SK-N-SH (cell line): ENCODE data around the gene PLA2G4E. TPM values are rescaled to one million over a fixed set of nuclear protein-coding genes. Genes with fewer than 3 reads are reported as not detected.

Source experiments
- CTCF ChIA-PET: fragments of 300-600, 350-600 bp; formaldehyde crosslinking; extraction: SDS; loops from one replicate; lab custom pipeline; 2021; lab: Yijun Ruan, JAX
- POLR2A ChIA-PET: fragments of 350-600 bp; sonication (Branson Sonifier 250); formaldehyde crosslinking; extraction: SDS; loops from one replicate; lab custom pipeline; 2020; ENCODE audit warnings: antibody characterized with exemption, inconsistent platforms; lab: Yijun Ruan, JAX
- DNase-seq: peaks from one replicate; pipeline ENCODE4 v3.0.0; 2012
- H2AFZ ChIP-seq: fragments of 200-600 bp; sonication (generic); 2 replicates; pipeline ENCODE4 v1.8.1; 2016; ENCODE audit warnings: antibody characterized with exemption, mild to moderate bottlenecking, low read depth
- H3F3A ChIP-seq: fragments of 200-600 bp; sonication (generic); replicated peaks from 2 replicates; pipeline ENCODE3; 2016; ENCODE audit warnings: antibody characterized with exemption, mild to moderate bottlenecking; ENCODE audit not compliant: insufficient read depth
- H3K27ac ChIP-seq, 2 experiments: fragments of 200-500 bp in 1 of 2; fragments of 200-600 bp in 1 of 2; sonication (Bioruptor generic) in 1 of 2; sonication (generic), shearing (Covaris generic) in 1 of 2; 2 replicates each; pipeline versions ENCODE4 v1.5.1 to v1.6.1; 2014 to 2016; ENCODE audit warnings: low read depth in 2 of 2, inconsistent platforms in 1 of 2, low read length in 1 of 2, mild to moderate bottlenecking in 1 of 2, mixed read lengths in 1 of 2
- H3K27me3 ChIP-seq: fragments of 200-600 bp; sonication (generic), shearing (Covaris generic); 2 replicates; pipeline ENCODE4 v1.6.1; 2016; ENCODE audit warnings: mixed run types; ENCODE audit not compliant: insufficient read depth
- H3K36me3 ChIP-seq, 2 experiments: fragments of 200-500 bp in 1 of 2; fragments of 200-600 bp in 1 of 2; sonication (Bioruptor generic) in 1 of 2; sonication (generic) in 1 of 2; replicated peaks in 1 of 2; 2 replicates each; pipeline versions ENCODE3 to v1.5.1; 2014 to 2016; ENCODE audit warnings: low read length in 1 of 2, mild to moderate bottlenecking in 1 of 2; ENCODE audit not compliant: insufficient read depth in 2 of 2, control insufficient read depth in 1 of 2
- H3K4me1 ChIP-seq, 2 experiments: fragments of 200-500 bp in 1 of 2; fragments of 200-600 bp in 1 of 2; sonication (Bioruptor generic) in 1 of 2; sonication (generic), shearing (Covaris generic) in 1 of 2; 2 replicates each; pipeline versions ENCODE4 v1.5.1 to v1.6.1; 2014 to 2016; ENCODE audit warnings: low read depth in 1 of 2, low read length in 1 of 2, mixed run types in 1 of 2; ENCODE audit not compliant: insufficient read depth in 2 of 2, control insufficient read depth in 1 of 2
- H3K4me2 ChIP-seq: fragments of 200-600 bp; sonication (generic), shearing (Covaris generic); 2 replicates; pipeline ENCODE4 v1.6.1; 2017; ENCODE audit warnings: mixed run types
- H3K4me3 ChIP-seq, 2 experiments: fragments of 200-500 bp in 1 of 2; fragments of 200-600 bp in 1 of 2; sonication (Bioruptor generic) in 1 of 2; sonication (generic), shearing (Covaris generic) in 1 of 2; 2 replicates each; pipeline versions ENCODE4 v1.5.1 to v1.8.1; 2014 to 2016; ENCODE audit warnings: low read depth in 2 of 2, inconsistent platforms in 1 of 2, low read length in 1 of 2, mild to moderate bottlenecking in 1 of 2, mixed read lengths in 1 of 2, moderate library complexity in 1 of 2
- H3K79me2 ChIP-seq: fragments of 200-600 bp; sonication (generic); 2 replicates; pipeline ENCODE4 v1.8.1; 2017; ENCODE audit warnings: mild to moderate bottlenecking; ENCODE audit not compliant: insufficient read depth
- H3K9ac ChIP-seq: fragments of 200-600 bp; sonication (generic); 2 replicates; pipeline ENCODE4 v1.6.1; 2017; ENCODE audit warnings: mixed run types
- H3K9me2 ChIP-seq: fragments of 200-600 bp; sonication (generic); 2 replicates; pipeline ENCODE4 v1.6.1; 2017; ENCODE audit warnings: mixed run types
- H3K9me3 ChIP-seq: fragments of 200-600 bp; sonication (generic); 2 replicates; pipeline ENCODE4 v1.6.1; 2017; ENCODE audit warnings: mixed run types, mild to moderate bottlenecking, moderate library complexity
- H4K20me1 ChIP-seq: fragments of 200-600 bp; sonication (generic); 2 replicates; pipeline ENCODE4 v1.6.1; 2017; ENCODE audit warnings: mild to moderate bottlenecking, mixed run types; ENCODE audit not compliant: insufficient read depth
- CHD2 ChIP-seq: fragments of 150-350 bp; IDR thresholded peaks from 2 replicates; pipeline ENCODE4 v1.6.1; 2018; ENCODE audit warnings: low read length; ENCODE audit not compliant: partially characterized antibody
- ELF1 ChIP-seq: IDR thresholded peaks from 2 replicates; pipeline ENCODE4 v1.4.0; 2012
- EP300 ChIP-seq, 2 experiments: IDR thresholded peaks; 2 replicates each; pipeline versions ENCODE4 v1.4.0 to v1.6.1; 2012; ENCODE audit warnings: borderline replicate concordance in 1 of 2, low read depth in 1 of 2, low read length in 1 of 2
- EZH2phosphoT487 ChIP-seq: fragments of 200-600 bp; sonication (generic); IDR thresholded peaks from 2 replicates; pipeline ENCODE4 v1.6.1; 2017; ENCODE audit warnings: low read depth, mixed run types, mild to moderate bottlenecking, antibody characterized with exemption, moderate library complexity, borderline replicate concordance
- FOXM1 ChIP-seq: IDR thresholded peaks from 2 replicates; pipeline ENCODE4 v1.4.0; 2012; ENCODE audit warnings: low read depth, mild to moderate bottlenecking
- GABPA ChIP-seq: IDR thresholded peaks from 2 replicates; pipeline ENCODE4 v1.4.0; 2012; ENCODE audit warnings: low read depth, mild to moderate bottlenecking
- JUND ChIP-seq: IDR thresholded peaks from 2 replicates; pipeline ENCODE4 v1.4.0; 2012
- NRF1 ChIP-seq: IDR thresholded peaks from 2 replicates; pipeline ENCODE4 v1.6.1; 2012; ENCODE audit warnings: low read depth, mild to moderate bottlenecking, low read length
- POLR2AphosphoS5 ChIP-seq: IDR thresholded peaks from 2 replicates; pipeline ENCODE4 v1.6.1; 2012; ENCODE audit warnings: low read depth, low read length
- RAD21 ChIP-seq: IDR thresholded peaks from 2 replicates; pipeline ENCODE4 v1.6.1; 2012; ENCODE audit warnings: mild to moderate bottlenecking, low read length
- RCOR1 ChIP-seq: fragments of 150-350 bp; IDR thresholded peaks from 2 replicates; pipeline ENCODE4 v1.6.1; 2017; ENCODE audit warnings: antibody characterized with exemption, low read length
- RXRA ChIP-seq: IDR thresholded peaks from 2 replicates; pipeline ENCODE4 v1.4.0; 2012; ENCODE audit warnings: low read depth, mild to moderate bottlenecking, borderline replicate concordance
- SIN3A ChIP-seq: IDR thresholded peaks from 2 replicates; pipeline ENCODE4 v1.6.1; 2012; ENCODE audit warnings: low read depth, mild to moderate bottlenecking, low read length, moderate library complexity, borderline replicate concordance
- SMC3 ChIP-seq: IDR thresholded peaks from 2 replicates; pipeline ENCODE4 v1.6.1; 2012; ENCODE audit warnings: low read depth, low read length, improper control_type of control experiment
- TAF1 ChIP-seq: IDR thresholded peaks from 2 replicates; pipeline ENCODE4 v1.6.1; 2012; ENCODE audit warnings: low read depth, mild to moderate bottlenecking, low read length, moderate library complexity, borderline replicate concordance
- TEAD4 ChIP-seq: IDR thresholded peaks from 2 replicates; pipeline ENCODE4 v1.4.0; 2012; ENCODE audit warnings: mild to moderate bottlenecking, borderline replicate concordance; ENCODE audit not compliant: insufficient read depth
- whole genome bisulfite sequencing: methylation state at CpG from one replicate; pipeline ENCODE4 v1.1.6; 2017; ENCODE audit warnings: low lambda C conversion rate; 5-methylcytosine and 5-hydroxymethylcytosine counted together
- polyA plus RNA-seq, 3 experiments: library from polyadenylated mRNA; depleted of rRNA; stranded (reverse); fragments of >200 nt; gene quantifications; 2 replicates each; pipeline ENCODE4 v1.2.3, GENCODE V29; 2012
- TF ChIP-seq, protein P1 (sequence below): fragments of 200-600 bp; sonication (generic); IDR thresholded peaks from 2 replicates; pipeline ENCODE4 v1.6.1; 2017; ENCODE audit warnings: antibody characterized with exemption, mild to moderate bottlenecking, moderate library complexity
- TF ChIP-seq, protein P2 (sequence below): IDR thresholded peaks from 2 replicates; pipeline ENCODE4 v1.4.0; 2012; ENCODE audit warnings: low read depth
- TF ChIP-seq, protein P3 (sequence below): fragments of 150-350 bp; IDR thresholded peaks from 2 replicates; pipeline ENCODE4 v1.6.1; 2016; ENCODE audit warnings: mild to moderate bottlenecking, low read depth, low read length
- TF ChIP-seq, protein P4 (sequence below): IDR thresholded peaks from 2 replicates; pipeline ENCODE4 v1.4.0; 2012; ENCODE audit warnings: low read depth, borderline replicate concordance

Gene PLA2G4E
- polyA plus RNA-seq, 1 of the 3 experiments (the other 2 are of a cell fraction), result not detected

DNA sequence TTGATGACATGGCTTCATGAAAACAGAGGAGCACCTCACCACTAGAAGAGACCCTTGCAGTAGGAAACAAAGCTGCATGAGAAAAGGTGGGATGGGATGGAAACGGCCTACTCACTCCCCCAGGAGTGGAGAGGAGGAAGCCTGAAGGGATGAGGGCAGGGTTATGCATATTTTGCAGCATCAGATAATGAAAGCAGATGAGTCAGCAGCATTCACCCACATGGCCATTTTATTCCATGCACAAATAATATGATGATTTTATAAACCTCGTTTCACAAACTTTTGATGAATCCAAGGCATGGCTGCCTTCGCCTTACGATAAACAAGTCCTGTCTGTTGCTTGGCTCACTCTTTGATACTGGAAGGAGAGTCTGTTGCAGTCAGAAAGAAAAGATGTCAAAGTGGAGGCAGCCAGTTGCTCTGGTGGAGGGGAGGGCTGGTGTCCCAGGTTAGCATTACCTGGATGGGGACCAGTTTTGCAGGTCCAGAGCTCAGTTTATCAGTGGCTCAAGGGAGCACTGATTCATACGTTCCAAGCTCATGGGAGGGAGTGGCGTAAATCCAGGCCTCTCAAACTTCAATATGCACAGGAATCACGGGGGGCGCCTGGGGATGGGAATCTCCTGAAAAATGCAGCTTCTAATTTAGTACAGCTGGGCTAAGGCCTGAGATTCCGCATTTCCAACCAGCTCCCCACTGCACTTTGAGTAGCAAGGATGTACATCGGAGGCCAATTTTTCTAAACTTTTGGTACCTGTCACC is 39.3 kb downstream of the PLA2G4E start:
- ChIA-PET POLR2A (no interaction called here), CTCF (interaction anchor here (1.0 to 6.2 kb wide), 6 partner anchors 8 to 156 kb away, joined by 4 to 50 read pairs (median 6); no protein-coding TSS in a partner anchor)
- no peaks in the 10 kb centered on the region for H3F3A ChIP-seq
- peak overlapping the region; percentile 74; the same call in 1 of the 2 replicates for H2AFZ ChIP-seq
- H3K9me3 ChIP-seq, result no peaks in the 10 kb centered on the region
- 94% methylated on average over 10 of the region's 10 CpGs for WGBS
- peak overlapping the region; percentile 23; the same call in 1 of the 2 replicates for H3K4me2 ChIP-seq
- no peaks in the 10 kb centered on the region for H3K9me2 ChIP-seq
- no peaks in the 10 kb centered on the region; a peak in 1 of 4 replicates for H3K4me1 ChIP-seq
- no peak overlapping the region for H3K27ac ChIP-seq
- no peak for DNase-seq
- H3K27me3 ChIP-seq, result no peaks in the 10 kb centered on the region
- H3K4me3 ChIP-seq, result no peak overlapping the region
- H3K36me3 ChIP-seq, result no peaks in the 10 kb centered on the region
- H3K79me2 ChIP-seq, result no peaks in the 10 kb centered on the region
- TF ChIP-seq NRF1 (no peak), FOXM1 (no peak), CHD2 (no peak), SMC3 (no peak), TEAD4 (no peak), RAD21 (no peak), SIN3A (no peak), ELF1 (no peak), JUND (no peak)
- TF ChIP-seq, protein P1, sequence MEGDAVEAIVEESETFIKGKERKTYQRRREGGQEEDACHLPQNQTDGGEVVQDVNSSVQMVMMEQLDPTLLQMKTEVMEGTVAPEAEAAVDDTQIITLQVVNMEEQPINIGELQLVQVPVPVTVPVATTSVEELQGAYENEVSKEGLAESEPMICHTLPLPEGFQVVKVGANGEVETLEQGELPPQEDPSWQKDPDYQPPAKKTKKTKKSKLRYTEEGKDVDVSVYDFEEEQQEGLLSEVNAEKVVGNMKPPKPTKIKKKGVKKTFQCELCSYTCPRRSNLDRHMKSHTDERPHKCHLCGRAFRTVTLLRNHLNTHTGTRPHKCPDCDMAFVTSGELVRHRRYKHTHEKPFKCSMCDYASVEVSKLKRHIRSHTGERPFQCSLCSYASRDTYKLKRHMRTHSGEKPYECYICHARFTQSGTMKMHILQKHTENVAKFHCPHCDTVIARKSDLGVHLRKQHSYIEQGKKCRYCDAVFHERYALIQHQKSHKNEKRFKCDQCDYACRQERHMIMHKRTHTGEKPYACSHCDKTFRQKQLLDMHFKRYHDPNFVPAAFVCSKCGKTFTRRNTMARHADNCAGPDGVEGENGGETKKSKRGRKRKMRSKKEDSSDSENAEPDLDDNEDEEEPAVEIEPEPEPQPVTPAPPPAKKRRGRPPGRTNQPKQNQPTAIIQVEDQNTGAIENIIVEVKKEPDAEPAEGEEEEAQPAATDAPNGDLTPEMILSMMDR, result no peak
- TF ChIP-seq, protein P2, sequence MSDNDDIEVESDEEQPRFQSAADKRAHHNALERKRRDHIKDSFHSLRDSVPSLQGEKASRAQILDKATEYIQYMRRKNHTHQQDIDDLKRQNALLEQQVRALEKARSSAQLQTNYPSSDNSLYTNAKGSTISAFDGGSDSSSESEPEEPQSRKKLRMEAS, result no peak
- TF ChIP-seq, protein P3, sequence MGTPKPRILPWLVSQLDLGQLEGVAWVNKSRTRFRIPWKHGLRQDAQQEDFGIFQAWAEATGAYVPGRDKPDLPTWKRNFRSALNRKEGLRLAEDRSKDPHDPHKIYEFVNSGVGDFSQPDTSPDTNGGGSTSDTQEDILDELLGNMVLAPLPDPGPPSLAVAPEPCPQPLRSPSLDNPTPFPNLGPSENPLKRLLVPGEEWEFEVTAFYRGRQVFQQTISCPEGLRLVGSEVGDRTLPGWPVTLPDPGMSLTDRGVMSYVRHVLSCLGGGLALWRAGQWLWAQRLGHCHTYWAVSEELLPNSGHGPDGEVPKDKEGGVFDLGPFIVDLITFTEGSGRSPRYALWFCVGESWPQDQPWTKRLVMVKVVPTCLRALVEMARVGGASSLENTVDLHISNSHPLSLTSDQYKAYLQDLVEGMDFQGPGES, result no peak
- no peaks in the 10 kb centered on the region for H4K20me1 ChIP-seq
- H3K9ac ChIP-seq, result no peak overlapping the region

DNA sequence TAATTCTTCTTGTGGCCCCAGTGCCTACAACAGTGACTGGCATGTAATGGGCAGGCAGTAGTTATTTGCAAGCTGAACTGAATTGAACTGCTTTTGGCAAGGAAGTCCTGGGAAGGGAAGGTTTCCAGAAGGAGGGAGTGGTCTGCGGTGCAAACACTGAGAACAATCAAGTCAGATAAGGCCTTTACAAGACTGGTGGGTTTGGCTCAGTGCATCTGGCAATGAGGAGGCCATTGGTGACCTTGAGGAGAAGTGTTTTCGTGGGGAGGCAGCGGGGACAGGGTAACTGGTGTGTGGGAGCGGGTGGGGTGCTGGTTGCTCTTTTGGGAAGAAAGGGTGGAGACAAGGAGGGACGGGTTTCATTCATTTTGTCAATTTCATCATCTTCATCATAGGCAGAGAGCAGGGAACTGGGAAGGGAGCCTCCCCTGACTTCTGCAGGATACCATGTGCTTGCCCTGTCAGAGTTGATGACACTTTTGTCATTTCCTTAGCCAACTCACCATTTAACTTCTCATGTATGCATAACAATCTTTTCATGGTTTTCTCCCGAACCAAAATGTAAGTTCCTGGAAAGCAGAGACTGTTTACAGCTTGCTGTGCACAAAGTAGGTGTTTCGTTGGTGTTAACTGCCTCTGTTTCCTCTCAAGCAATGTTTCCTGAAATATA is 40.1 kb downstream of the PLA2G4E start:
- WGBS, result 86% methylated on average over 7 of the region's 7 CpGs
- Histone ChIP-seq H3K27me3 (no peaks in the 10 kb centered on the region), H3F3A (no peaks in the 10 kb centered on the region), H3K9me3 (no peaks in the 10 kb centered on the region), H3K9ac (no peak overlapping the region), H4K20me1 (no peaks in the 10 kb centered on the region), H2AFZ (peak overlapping the region; percentile 74; the same call in 1 of the 2 replicates), H3K4me1 (no peaks in the 10 kb centered on the region; a peak in 1 of 4 replicates), H3K36me3 (no peaks in the 10 kb centered on the region), H3K79me2 (no peaks in the 10 kb centered on the region), H3K9me2 (no peaks in the 10 kb centered on the region), H3K4me3 (no peak overlapping the region), H3K27ac (no peak overlapping the region), H3K4me2 (peak overlapping the region; percentile 23; the same call in 1 of the 2 replicates)
- DNase-seq, result no peak
- CTCF ChIA-PET, result interaction anchor here (0.7 to 6.2 kb wide), 6 partner anchors 9 to 157 kb away, joined by 3 to 50 read pairs (median 6); no protein-coding TSS in a partner anchor
- POLR2A ChIA-PET, result no interaction called here
- TF ChIP-seq GABPA, result no peak
- TF ChIP-seq POLR2AphosphoS5, result no peak
- TF ChIP-seq EZH2phosphoT487, result no peak
- TF ChIP-seq, protein P3, result no peak
- no peak for TF ChIP-seq RAD21
- no peak for TF ChIP-seq TAF1
- TF ChIP-seq EP300 (IDR thresholded peaks at IDR 0.05; ENCODE audit: borderline replicate concordance in 1 of 2, low read depth in 1 of 2, low read length in 1 of 2), result no peak
- TF ChIP-seq RXRA, result no peak
- TF ChIP-seq, protein P4, sequence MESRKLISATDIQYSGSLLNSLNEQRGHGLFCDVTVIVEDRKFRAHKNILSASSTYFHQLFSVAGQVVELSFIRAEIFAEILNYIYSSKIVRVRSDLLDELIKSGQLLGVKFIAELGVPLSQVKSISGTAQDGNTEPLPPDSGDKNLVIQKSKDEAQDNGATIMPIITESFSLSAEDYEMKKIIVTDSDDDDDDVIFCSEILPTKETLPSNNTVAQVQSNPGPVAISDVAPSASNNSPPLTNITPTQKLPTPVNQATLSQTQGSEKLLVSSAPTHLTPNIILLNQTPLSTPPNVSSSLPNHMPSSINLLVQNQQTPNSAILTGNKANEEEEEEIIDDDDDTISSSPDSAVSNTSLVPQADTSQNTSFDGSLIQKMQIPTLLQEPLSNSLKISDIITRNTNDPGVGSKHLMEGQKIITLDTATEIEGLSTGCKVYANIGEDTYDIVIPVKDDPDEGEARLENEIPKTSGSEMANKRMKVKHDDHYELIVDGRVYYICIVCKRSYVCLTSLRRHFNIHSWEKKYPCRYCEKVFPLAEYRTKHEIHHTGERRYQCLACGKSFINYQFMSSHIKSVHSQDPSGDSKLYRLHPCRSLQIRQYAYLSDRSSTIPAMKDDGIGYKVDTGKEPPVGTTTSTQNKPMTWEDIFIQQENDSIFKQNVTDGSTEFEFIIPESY, result no peak
- no peak for TF ChIP-seq RCOR1
- no peak for TF ChIP-seq NRF1
